Activated B cell treated with CpG ODN at 0.5 μM for 24 hours (primary cell): ENCODE results near the gene GCK. TPM values are rescaled to one million over a fixed set of nuclear protein-coding genes. Genes with fewer than 3 reads are reported as not detected.

ENCODE experiments used
- ATAC-seq: fragments of 200-7000 bp; cut with Tn5 transposase; one replicate; pipeline ENCODE4 v1.10.0; 2021; ENCODE audit warnings: low read depth, mild to moderate bottlenecking, moderate library complexity
- CTCF ChIA-PET: fragments of 350-600 bp; sonication (Branson Sonifier 250); formaldehyde crosslinking; loops from one replicate; lab custom pipeline; 2021; ENCODE audit warnings: antibody characterized with exemption; lab: Charles Lee
- POLR2A ChIA-PET: fragments of 350-600 bp; sonication (Branson Sonifier 250); formaldehyde crosslinking; loops from one replicate; lab custom pipeline; 2021; ENCODE audit warnings: antibody characterized with exemption; lab: Charles Lee
- DNase-seq: peaks from one replicate; pipeline ENCODE4 v3.0.0; 2022
- H3K27ac Mint-ChIP-seq: one replicate; pipeline ENCODE4 v1.8.0; 2020; ENCODE audit warnings: mixed read lengths
- H3K27me3 Mint-ChIP-seq: one replicate; pipeline ENCODE4 v1.8.0; 2021; ENCODE audit warnings: mixed read lengths
- H3K36me3 Mint-ChIP-seq: one replicate; pipeline ENCODE4 v1.8.0; 2021; ENCODE audit warnings: low read depth, mixed read lengths
- H3K4me1 Mint-ChIP-seq: one replicate; pipeline ENCODE4 v1.8.0; 2021; ENCODE audit warnings: mixed read lengths
- H3K4me3 Mint-ChIP-seq: one replicate; pipeline ENCODE4 v1.8.0; 2020; ENCODE audit warnings: mild to moderate bottlenecking, mixed read lengths
- H3K9me3 Mint-ChIP-seq: one replicate; pipeline ENCODE4 v1.8.0; 2020; ENCODE audit warnings: mixed read lengths
- CTCF ChIP-seq: fragments of 200-600 bp; IDR thresholded peaks from one replicate; pipeline ENCODE4 v1.8.0; 2022; ENCODE audit warnings: antibody characterized with exemption, mild to moderate bottlenecking
- intact Hi-C: fragments of 100-400 bp; cut with micrococcal nuclease; formaldehyde crosslinking; loops from one replicate; pipeline ENCODE4 v1.15.1; 2024
- total RNA-seq: library from RNA; stranded (reverse); gene quantifications from 2 replicates; pipeline ENCODE4 v1.2.3, GENCODE V29; 2022

GCK gene
- total RNA-seq, 1 donor from 2014 or later, result 0.13 TPM

GRCh38 chr7:44194562-44195145 is 5.4 kb upstream of the GCK start:
- ATAC-seq (no peak), DNase-seq (no peak)
- H3K36me3 Mint-ChIP-seq, result no peaks in the 10 kb centered on the region
- peaks cover 4% of the 10 kb centered on the region for H3K4me1 Mint-ChIP-seq
- no peak for TF ChIP-seq CTCF
- CTCF ChIA-PET, result interaction anchor here (3.0 kb wide), 1 partner anchor 89 kb away, joined by 7 read pairs; the partner anchor contains the start of gene AEBP1
- POLR2A ChIA-PET, result interaction anchor here (0.5 kb wide), 1 partner anchor 124 kb away, joined by 3 read pairs; no protein-coding TSS in a partner anchor
- peaks cover 11% of the 10 kb centered on the region for H3K27me3 Mint-ChIP-seq
- H3K27ac Mint-ChIP-seq, result no peak overlapping the region
- intact Hi-C loops, result no loop called here
- no peak overlapping the region for H3K4me3 Mint-ChIP-seq
- H3K9me3 Mint-ChIP-seq, result no peaks in the 10 kb centered on the region

- TF ChIP-seq CTCF, result no peak
- no peak for ATAC-seq
- intact Hi-C loops, result no loop called here
- Mint-ChIP-seq H3K36me3 (no peaks in the 10 kb centered on the region), H3K4me1 (peaks cover 4% of the 10 kb centered on the region), H3K9me3 (no peaks in the 10 kb centered on the region), H3K4me3 (no peak overlapping the region), H3K27me3 (peaks cover 11% of the 10 kb centered on the region), H3K27ac (no peak overlapping the region)
- DNase-seq, result no peak
- CTCF ChIA-PET, result interaction anchor here (1.3 kb wide), 1 partner anchor 174 kb away, joined by 4 read pairs; no protein-coding TSS in a partner anchor
- POLR2A ChIA-PET, result interaction anchor here (0.6 kb wide), 1 partner anchor 124 kb away, joined by 3 read pairs; no protein-coding TSS in a partner anchor
Observed at GRCh38 chr7:44194069-44194468, 4.8 kb upstream of the GCK start.

- no peak overlapping the region for H3K4me3 Mint-ChIP-seq
- peak; percentile 33 for ATAC-seq
- no peaks in the 10 kb centered on the region for H3K36me3 Mint-ChIP-seq
- H3K9me3 Mint-ChIP-seq, result no peaks in the 10 kb centered on the region
- CTCF ChIA-PET, result interaction anchor here (1.3 kb wide), 1 partner anchor 173 kb away, joined by 4 read pairs; no protein-coding TSS in a partner anchor
- H3K27me3 Mint-ChIP-seq, result peaks cover 11% of the 10 kb centered on the region
- POLR2A ChIA-PET, result interaction anchor here (0.6 kb wide), 1 partner anchor 123 kb away, joined by 3 read pairs; no protein-coding TSS in a partner anchor
- no peak for DNase-seq
- H3K4me1 Mint-ChIP-seq, result peaks cover 4% of the 10 kb centered on the region
- no peak overlapping the region for H3K27ac Mint-ChIP-seq
- intact Hi-C loops, result no loop called here
- no peak for TF ChIP-seq CTCF
Observed at GRCh38 chr7:44193011-44193802, 4.0 kb upstream of the GCK start.

GRCh38 chr7:44191171-44191570 is 1.9 kb upstream of the GCK start:
- Mint-ChIP-seq H3K27ac (no peak overlapping the region), H3K4me1 (no peaks in the 10 kb centered on the region), H3K4me3 (no peak overlapping the region), H3K27me3 (peaks cover 5% of the 10 kb centered on the region), H3K9me3 (no peaks in the 10 kb centered on the region), H3K36me3 (no peaks in the 10 kb centered on the region)
- no peak for TF ChIP-seq CTCF
- ATAC-seq (no peak), DNase-seq (no peak)
- ChIA-PET POLR2A (no interaction called here), CTCF (no interaction called here)
- intact Hi-C loops, result no loop called here
